HG03196 (cell line): Measurements from ENCODE around the gene AGO1.
A peak's percentile ranks its signal among the peaks of the same experiment; 100 is the strongest.

Experiments
- ATAC-seq: cut with Tn5 transposase; IDR thresholded peaks from one replicate; pipeline ENCODE4 v1.9.1; 2021; ENCODE audit not compliant: unreplicated experiment

The AGO1 gene

GRCh38 chr1:35882945-35883634, at the start of gene AGO1:
Gene AGO1 (plus strand): TSS chr1:35883209. CDS start chr1:35883422, 213 bp downstream.
- ATAC-seq, result peak; percentile 90

GRCh38 chr1:35833395-35833794, 49.6 kb upstream of the AGO1 start:
- ATAC-seq, result no peak

GRCh38 chr1:35834218-35834617, 48.8 kb upstream of the AGO1 start:
- ATAC-seq, result no peak

- ATAC-seq, result no peak
Observed at GRCh38 chr1:35835398-35835797, 47.6 kb upstream of the AGO1 start.

DNA sequence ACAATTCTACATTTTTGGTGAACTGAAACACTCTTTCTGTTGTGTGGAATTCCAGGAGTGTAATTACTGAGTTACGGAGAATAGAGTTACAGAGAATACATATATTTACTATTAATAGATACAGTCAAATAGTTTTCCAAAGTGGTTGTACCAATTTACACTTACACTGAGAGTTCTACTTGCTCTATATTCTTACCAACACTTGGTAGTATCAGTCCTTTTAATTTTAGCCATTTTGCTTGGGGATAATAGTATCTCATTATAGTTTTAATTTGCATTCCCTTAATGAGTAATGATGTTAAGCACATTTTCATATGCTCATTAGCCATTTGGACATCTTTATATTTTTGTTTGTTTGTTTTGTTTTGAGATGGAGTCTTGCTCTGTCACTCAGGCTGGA, 46.3 kb upstream of the AGO1 start:
- no peak for ATAC-seq

DNA sequence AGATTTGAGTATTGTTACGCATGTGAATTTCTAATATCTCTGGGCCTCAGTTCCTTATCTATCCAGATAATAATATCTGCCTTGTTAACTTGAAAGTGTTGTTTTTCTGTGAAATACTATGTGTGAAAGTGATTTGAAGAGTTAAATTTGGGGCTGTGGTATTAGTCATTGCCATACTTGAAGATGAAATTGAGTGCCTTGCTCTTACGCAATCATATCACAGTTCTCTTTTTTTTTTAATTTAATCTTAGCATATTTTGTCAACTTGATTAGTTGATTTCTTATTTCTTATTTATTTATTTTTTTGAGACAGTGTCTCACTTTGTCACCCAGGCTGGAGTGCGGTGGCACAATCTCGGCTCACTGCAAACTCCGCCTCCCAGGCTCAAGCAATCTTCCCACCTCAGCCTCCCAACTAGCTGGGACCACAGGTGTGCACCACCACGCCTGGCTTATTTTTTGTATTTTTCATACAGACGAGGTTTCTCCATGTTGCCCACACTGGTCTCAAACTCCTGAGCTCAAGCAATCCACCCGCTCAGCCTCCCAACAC, 44.2 kb upstream of the AGO1 start:
- no peak for ATAC-seq

GRCh38 chr1:35844826-35845225, 38.2 kb upstream of the AGO1 start:
- no peak for ATAC-seq

DNA sequence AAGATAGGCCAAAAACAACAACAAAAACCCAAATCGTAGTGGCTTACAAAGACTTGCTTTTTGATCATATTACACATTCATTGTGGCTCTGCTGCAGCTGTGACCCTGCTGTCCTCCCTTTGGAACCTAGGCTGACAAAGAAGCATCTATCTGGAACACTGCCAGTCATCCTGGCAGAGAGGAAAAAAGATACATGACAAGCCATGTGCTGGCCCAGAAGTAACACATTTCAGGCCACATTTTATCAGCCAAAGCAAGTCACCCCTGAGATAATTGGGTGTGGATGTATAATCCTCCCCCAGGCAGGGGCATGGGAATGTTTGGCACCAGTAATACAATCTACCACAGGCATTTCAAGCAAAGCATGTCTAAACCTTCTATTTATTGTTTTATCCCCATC, 37.2 kb upstream of the AGO1 start:
- no peak for ATAC-seq

DNA sequence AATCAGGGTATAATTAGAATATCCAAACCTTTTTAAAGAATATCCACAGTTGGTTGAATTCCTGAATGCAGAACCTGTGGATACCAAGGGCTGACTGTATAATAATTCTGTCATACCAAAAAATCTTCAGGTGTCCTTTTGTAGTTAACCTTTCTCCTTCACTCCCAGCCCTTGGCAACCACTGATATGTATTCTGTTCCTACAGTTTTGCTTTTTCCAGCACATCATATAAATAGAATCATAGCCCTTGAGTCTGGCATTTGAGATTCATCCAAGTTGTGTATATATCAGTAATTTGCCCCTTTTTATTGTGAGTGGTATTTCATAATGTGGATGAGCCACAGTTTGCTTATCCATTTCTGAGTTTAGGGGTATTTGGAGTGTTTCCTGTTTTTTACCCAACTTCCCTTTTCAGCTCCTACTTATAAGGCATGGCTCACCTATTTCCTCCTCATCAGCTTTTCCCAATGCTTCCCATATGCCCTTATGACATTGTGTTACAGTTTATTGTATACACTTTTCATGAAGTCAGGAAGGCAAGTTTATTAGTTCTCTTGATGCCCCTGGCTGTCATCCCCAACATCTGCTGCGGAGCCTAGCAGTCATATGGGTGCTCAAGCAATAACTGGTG, 35.0 kb upstream of the AGO1 start:
- no peak for ATAC-seq

- ATAC-seq, result no peak
Observed at GRCh38 chr1:35850051-35850450, 33.0 kb upstream of the AGO1 start.

DNA sequence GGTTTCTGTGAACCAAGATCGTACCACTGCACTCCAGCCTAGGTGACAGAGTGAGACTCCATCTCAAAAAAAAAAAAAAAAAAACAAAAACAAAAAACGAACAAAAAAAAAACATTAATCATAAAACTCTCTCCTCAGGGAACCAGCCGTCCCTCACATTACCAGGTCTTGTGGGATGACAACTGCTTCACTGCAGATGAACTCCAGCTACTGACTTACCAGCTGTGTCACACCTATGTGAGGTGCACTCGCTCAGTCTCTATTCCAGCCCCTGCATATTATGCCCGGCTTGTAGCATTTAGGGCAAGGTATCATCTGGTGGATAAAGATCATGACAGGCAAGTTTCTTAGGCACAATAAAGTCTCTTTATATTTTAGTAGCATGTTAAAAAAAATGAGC, 32.3 kb upstream of the AGO1 start:
- ATAC-seq, result no peak

DNA sequence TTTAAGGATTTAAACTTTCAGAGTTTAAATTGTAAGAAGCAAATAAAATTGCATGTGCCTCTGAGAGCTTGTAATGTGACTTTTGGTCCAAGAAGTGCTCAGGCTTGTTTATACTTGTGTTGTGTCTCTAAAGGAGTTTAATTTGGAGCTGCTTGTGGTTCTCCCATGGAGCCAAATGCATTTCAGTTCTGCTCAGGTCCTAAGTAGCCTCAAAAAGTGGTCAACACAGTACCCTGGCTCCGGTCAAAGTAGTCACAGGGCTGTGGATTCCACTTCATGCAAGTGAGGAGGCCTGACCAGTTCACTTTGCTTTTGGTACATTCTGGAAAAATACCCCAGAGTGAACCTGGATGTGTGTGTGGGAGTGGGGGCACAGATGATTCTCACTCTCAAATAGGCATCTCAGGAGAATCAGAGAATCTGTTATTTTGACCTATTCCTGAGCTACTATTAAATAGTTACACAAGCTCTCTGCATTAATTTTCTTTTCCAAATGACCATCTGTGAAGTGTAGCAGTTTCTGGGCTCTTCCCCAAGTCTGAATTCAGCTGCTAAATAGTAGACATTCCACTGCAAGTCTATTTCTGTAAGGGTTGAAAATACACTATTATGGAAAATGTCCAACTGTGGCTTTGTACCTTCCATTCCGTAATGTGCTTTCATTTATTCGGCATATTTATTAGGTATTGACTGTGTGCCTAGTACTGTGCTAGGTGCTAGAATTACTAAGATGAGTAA, 31.7 kb upstream of the AGO1 start:
- no peak for ATAC-seq

DNA sequence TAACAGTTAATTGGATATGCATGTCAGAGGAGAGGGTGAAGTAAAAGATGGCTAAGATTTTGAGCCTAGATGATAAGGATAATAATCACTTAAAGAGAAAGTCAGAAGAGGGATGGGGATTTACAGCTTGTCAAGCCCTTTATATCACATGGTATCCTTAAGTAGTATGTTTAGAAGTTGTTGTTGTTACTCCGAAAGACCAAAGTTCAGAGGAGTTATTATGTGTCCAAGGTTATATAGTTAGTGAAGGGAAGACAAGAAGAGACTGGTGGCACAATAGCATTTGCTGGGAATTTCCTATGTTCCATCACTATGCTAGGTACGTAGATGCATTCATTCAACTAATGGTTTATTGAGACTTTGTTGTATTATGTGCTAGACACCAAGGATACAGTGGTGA, 30.8 kb upstream of the AGO1 start:
- no peak for ATAC-seq

DNA sequence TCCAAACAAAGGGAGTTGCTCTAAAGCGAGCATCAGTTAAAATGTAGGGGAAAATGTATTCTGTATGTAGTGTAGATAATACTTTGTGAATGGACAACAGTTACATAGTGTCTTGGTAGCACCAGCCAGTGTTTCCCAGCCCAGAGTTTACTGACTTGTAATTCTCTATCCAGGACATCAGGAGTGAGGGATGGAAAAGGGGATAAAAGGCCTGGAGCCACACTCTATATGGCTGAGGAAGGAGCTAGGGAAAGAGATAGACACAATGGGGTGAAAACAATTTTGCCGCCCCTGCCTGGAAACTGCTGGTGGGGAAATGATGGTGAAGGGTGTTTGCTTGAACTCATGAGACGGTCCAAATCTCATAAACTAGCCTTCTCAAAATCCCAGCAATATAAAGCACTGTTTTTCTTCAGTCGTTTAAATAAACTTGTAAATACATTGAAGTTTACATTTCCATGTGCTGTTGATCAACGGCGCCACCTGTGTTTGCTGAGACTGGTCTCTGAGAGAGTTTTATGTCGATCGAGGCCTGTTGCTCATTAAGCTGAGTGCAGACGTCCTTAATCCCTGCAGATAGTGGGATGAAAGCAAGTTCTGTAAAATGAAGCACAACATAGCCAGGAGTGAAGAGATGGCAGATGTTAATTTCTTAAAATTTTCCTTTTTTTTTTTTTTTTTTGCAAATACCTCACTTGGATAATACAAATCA, 27.9 kb upstream of the AGO1 start:
- no peak for ATAC-seq

DNA sequence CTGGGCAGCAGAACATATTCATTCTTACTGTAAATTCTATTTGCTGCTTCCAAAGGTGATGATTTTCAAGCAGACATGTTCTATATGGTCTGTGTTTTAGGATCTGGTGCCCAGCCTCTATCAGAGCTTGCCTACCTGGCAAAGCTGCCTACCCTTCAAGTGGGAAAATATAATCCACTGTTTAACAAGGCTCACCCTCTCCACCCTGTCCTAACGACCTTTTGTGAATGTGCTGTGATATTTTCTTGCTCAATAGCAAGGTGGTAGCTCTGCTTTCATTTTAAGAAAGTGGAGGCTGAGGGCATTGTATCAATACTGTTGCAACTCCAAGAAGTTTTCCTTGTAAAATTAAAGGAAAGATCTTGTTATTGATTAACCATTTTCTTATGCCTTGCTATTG, 26.0 kb upstream of the AGO1 start:
- ATAC-seq, result no peak

- ATAC-seq, result no peak
Observed at GRCh38 chr1:35857830-35858229, 25.2 kb upstream of the AGO1 start.

DNA sequence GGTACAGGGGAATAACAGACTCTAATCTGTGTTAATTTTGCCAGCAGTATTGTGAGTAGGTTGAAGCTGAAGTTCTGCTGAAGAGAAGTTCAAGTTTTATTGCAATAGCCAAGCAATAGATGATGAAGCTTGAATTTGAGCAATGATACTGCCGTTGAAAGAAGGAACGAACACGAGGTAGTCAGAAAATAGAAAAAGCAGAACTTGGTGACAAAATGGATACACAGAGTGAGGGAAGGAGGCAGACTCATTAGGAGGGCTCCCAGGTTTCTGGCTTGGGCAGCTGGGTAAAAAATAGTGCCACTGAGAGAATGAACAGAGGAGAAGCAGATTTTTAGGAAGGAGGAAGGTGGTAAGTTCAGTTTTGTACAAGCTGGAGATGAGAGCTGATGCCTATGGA, 22.3 kb upstream of the AGO1 start:
- no peak for ATAC-seq

- no peak for ATAC-seq
Observed at GRCh38 chr1:35863136-35863535, 19.9 kb upstream of the AGO1 start.

- ATAC-seq, result no peak
Observed at GRCh38 chr1:35863881-35864625, 19.0 kb upstream of the AGO1 start.

DNA sequence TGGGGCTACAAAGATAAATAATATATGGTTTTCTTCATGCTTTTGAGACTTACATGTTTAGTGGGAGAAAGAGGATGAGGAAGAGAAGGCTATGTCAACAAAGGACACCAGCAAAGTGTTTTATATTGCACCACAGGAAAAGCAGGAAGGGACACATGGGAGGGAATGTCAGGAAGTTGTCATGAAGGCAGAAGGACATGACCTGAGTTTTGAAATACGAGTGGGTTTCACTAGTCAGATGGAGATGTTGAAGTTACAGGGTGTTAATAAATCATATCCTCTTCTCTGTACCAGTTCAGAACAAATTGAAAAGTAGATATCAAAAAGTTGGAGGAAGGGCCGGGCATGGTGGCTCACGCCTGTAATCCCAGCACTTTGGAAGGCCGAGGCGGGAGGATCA, 18.2 kb upstream of the AGO1 start:
- ATAC-seq, result no peak

GRCh38 chr1:35866991-35867390, 16.0 kb upstream of the AGO1 start:
- no peak for ATAC-seq
